ENCODE measurements around the gene TOMM40L. TPM values are rescaled to one million over a fixed set of nuclear protein-coding genes. Genes with fewer than 3 reads are reported as not detected.
A peak's percentile ranks its signal among the peaks of the same experiment; 100 is the strongest.
"Not testable (repeated sequence)": the region's sequence is repeated elsewhere in the genome, so short reads cannot be mapped to it uniquely, and the experiment has no call there.

TOMM40L gene
- total and polyA plus RNA-seq, 4 donors: 14.4 to 24.2 (median 19.7) TPM

- no peak for DNase-seq (ENCODE audit: low read depth in 4 of 6, low spot score in 6 of 6)
- Histone ChIP-seq H3K27ac (ENCODE audit: low read depth, low read length) (no peak overlapping the region), H3K4me3 (ENCODE audit: low read depth, low read length) (no peak overlapping the region), H3K27me3 (ENCODE audit: control insufficient read depth, insufficient read depth, low read length) (no peaks in the 10 kb centered on the region), H3K36me3 (ENCODE audit: control insufficient read depth, insufficient read depth, low read length) (peaks cover 19% of the 10 kb centered on the region), H3K9me3 (ENCODE audit: control insufficient read depth, insufficient read depth, low read length) (no peaks in the 10 kb centered on the region), H3K4me1 (ENCODE audit: control insufficient read depth, insufficient read depth, low read length) (no peaks in the 10 kb centered on the region)
- 86% methylated on average over 4 of the region's 8 CpGs for WGBS (ENCODE audit: insufficient coverage)
Observed at GRCh38 chr1:161218301-161219077, 7.4 kb upstream of the TOMM40L start.

GRCh38 chr1:161219078-161219892 is 6.6 kb upstream of the TOMM40L start:
- Histone ChIP-seq H3K36me3 (ENCODE audit: control insufficient read depth, insufficient read depth, low read length) (peaks cover 11% of the 10 kb centered on the region), H3K27ac (ENCODE audit: low read depth, low read length) (no peak overlapping the region), H3K4me1 (ENCODE audit: control insufficient read depth, insufficient read depth, low read length) (no peaks in the 10 kb centered on the region), H3K27me3 (ENCODE audit: control insufficient read depth, insufficient read depth, low read length) (no peaks in the 10 kb centered on the region), H3K9me3 (ENCODE audit: control insufficient read depth, insufficient read depth, low read length) (no peaks in the 10 kb centered on the region), H3K4me3 (ENCODE audit: low read depth, low read length) (no peak overlapping the region)
- WGBS (ENCODE audit: insufficient coverage): 82% methylated on average over 5 of the region's 5 CpGs
- DNase-seq (ENCODE audit: low read depth in 4 of 6, low spot score in 6 of 6): no peak

- Histone ChIP-seq H3K36me3 (ENCODE audit: control insufficient read depth, insufficient read depth, low read length) (peaks cover 4% of the 10 kb centered on the region), H3K4me3 (ENCODE audit: low read depth, low read length) (no peak overlapping the region), H3K9me3 (ENCODE audit: control insufficient read depth, insufficient read depth, low read length) (no peaks in the 10 kb centered on the region), H3K27ac (ENCODE audit: low read depth, low read length) (no peak overlapping the region), H3K27me3 (ENCODE audit: control insufficient read depth, insufficient read depth, low read length) (no peaks in the 10 kb centered on the region), H3K4me1 (ENCODE audit: control insufficient read depth, insufficient read depth, low read length) (peaks cover under 1% of the 10 kb centered on the region)
- DNase-seq (ENCODE audit: low read depth in 4 of 6, low spot score in 6 of 6): no peak
- 95% methylated on average over 2 of the region's 5 CpGs for whole genome bisulfite sequencing (ENCODE audit: insufficient coverage)
Observed at GRCh38 chr1:161220002-161220401, 5.9 kb upstream of the TOMM40L start.

GRCh38 chr1:161222175-161223019 is 3.5 kb upstream of the TOMM40L start:
- Histone ChIP-seq H3K27ac (ENCODE audit: low read depth, low read length) (no peak overlapping the region), H3K27me3 (ENCODE audit: control insufficient read depth, insufficient read depth, low read length) (no peaks in the 10 kb centered on the region), H3K4me1 (ENCODE audit: control insufficient read depth, insufficient read depth, low read length) (peaks cover 19% of the 10 kb centered on the region), H3K4me3 (ENCODE audit: low read depth, low read length) (no peak overlapping the region), H3K36me3 (ENCODE audit: control insufficient read depth, insufficient read depth, low read length) (peaks cover under 1% of the 10 kb centered on the region), H3K9me3 (ENCODE audit: control insufficient read depth, insufficient read depth, low read length) (no peaks in the 10 kb centered on the region)
- DNase-seq (ENCODE audit: low read depth in 4 of 6, low spot score in 6 of 6): no peak
- WGBS (ENCODE audit: insufficient coverage): 83% methylated on average over 4 of the region's 6 CpGs

- DNase-seq (ENCODE audit: low read depth in 4 of 6, low spot score in 6 of 6): no peak
- Histone ChIP-seq H3K36me3 (ENCODE audit: control insufficient read depth, insufficient read depth, low read length) (peaks cover 15% of the 10 kb centered on the region), H3K27me3 (ENCODE audit: control insufficient read depth, insufficient read depth, low read length) (no peaks in the 10 kb centered on the region), H3K4me1 (ENCODE audit: control insufficient read depth, insufficient read depth, low read length) (peaks cover 27% of the 10 kb centered on the region), H3K9me3 (ENCODE audit: control insufficient read depth, insufficient read depth, low read length) (no peaks in the 10 kb centered on the region), H3K27ac (ENCODE audit: low read depth, low read length) (no peak overlapping the region), H3K4me3 (ENCODE audit: low read depth, low read length) (no peak overlapping the region)
- 100% methylated on average over 2 of the region's 7 CpGs for whole genome bisulfite sequencing (ENCODE audit: insufficient coverage)
Observed at GRCh38 chr1:161223805-161224694, 1.8 kb upstream of the TOMM40L start.

GRCh38 chr1:161224695-161225087 is 1.2 kb upstream of the TOMM40L start:
- H3K36me3 ChIP-seq (ENCODE audit: control insufficient read depth, insufficient read depth, low read length): peaks cover 21% of the 10 kb centered on the region
- H3K9me3 ChIP-seq (ENCODE audit: control insufficient read depth, insufficient read depth, low read length); H3K4me3 ChIP-seq (ENCODE audit: low read depth, low read length); H3K27ac ChIP-seq (ENCODE audit: low read depth, low read length); H3K27me3 ChIP-seq (ENCODE audit: control insufficient read depth, insufficient read depth, low read length); DNase-seq (ENCODE audit: low read depth in 4 of 6, low spot score in 6 of 6): not testable (repeated sequence)
- 96% methylated on average over 4 of the region's 13 CpGs for WGBS (ENCODE audit: insufficient coverage)
- peaks cover 27% of the 10 kb centered on the region for H3K4me1 ChIP-seq (ENCODE audit: control insufficient read depth, insufficient read depth, low read length)

- 100% methylated on average over 1 of the region's 7 CpGs for WGBS (ENCODE audit: insufficient coverage)
- H3K4me1 ChIP-seq (ENCODE audit: control insufficient read depth, insufficient read depth, low read length): peaks cover 27% of the 10 kb centered on the region
- DNase-seq (ENCODE audit: low read depth in 4 of 6, low spot score in 6 of 6): no peak
- peaks cover 26% of the 10 kb centered on the region for H3K36me3 ChIP-seq (ENCODE audit: control insufficient read depth, insufficient read depth, low read length)
- H3K4me3 ChIP-seq (ENCODE audit: low read depth, low read length): no peak overlapping the region
- H3K27ac ChIP-seq (ENCODE audit: low read depth, low read length): peak overlapping the region; percentile 58
- H3K27me3 ChIP-seq (ENCODE audit: control insufficient read depth, insufficient read depth, low read length): no peaks in the 10 kb centered on the region
- no peaks in the 10 kb centered on the region for H3K9me3 ChIP-seq (ENCODE audit: control insufficient read depth, insufficient read depth, low read length)
Observed at GRCh38 chr1:161225178-161225533, 704 bp upstream of the TOMM40L start.

- Histone ChIP-seq H3K27ac (ENCODE audit: low read depth, low read length) (peak overlapping the region; percentile 68), H3K36me3 (ENCODE audit: control insufficient read depth, insufficient read depth, low read length) (peaks cover 36% of the 10 kb centered on the region), H3K4me3 (ENCODE audit: low read depth, low read length) (peak overlapping the region; percentile 78), H3K27me3 (ENCODE audit: control insufficient read depth, insufficient read depth, low read length) (no peaks in the 10 kb centered on the region), H3K4me1 (ENCODE audit: control insufficient read depth, insufficient read depth, low read length) (peaks cover 27% of the 10 kb centered on the region), H3K9me3 (ENCODE audit: control insufficient read depth, insufficient read depth, low read length) (no peaks in the 10 kb centered on the region)
- peak in 1 of 6 donors; percentile 35 for DNase-seq (ENCODE audit: low read depth in 4 of 6, low spot score in 6 of 6)
- WGBS (ENCODE audit: insufficient coverage): 4% methylated on average over 9 of the region's 15 CpGs
Observed at GRCh38 chr1:161226320-161226711, 456 bp downstream of the TOMM40L start.
